SH-SY5Y (cell line): ENCODE measurements around the gene WNK2.

Experiments
- GATA2 ChIP-seq: IDR thresholded peaks from 2 replicates; pipeline ENCODE4 v1.6.1; 2011; ENCODE audit warnings: mild to moderate bottlenecking, low read depth, low read length
- GATA3 ChIP-seq: IDR thresholded peaks from 2 replicates; pipeline ENCODE4 v1.6.1; 2011; ENCODE audit warnings: low read depth, mild to moderate bottlenecking, low read length, moderate library complexity

DNA sequence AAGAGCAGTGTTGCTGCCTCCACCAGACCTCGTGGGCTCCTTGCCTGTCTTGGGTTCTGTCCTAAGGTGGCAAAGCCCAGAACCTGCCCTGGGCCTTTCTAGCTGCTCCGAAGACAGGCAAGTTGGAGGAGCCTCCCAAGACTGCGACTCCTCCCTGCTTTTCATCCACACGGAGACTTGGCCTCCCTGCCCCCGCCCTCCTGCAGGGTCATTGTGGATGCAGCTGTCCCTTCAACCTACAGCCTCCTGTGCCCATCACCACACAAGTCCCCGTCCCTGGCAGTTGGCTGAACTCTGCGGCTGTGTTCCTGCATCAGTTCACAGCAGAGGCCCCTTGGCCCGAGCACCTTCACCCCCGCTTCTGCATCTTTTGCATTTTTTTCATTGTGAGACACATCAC lies 59.2 kb downstream of the WNK2 start:
- no peak for TF ChIP-seq GATA2
- no peak for TF ChIP-seq GATA3
